GM11168 (cell line): ENCODE measurements around the gene RGMA.

Source experiments
- in situ Hi-C: fragments of 300-500 bp; cut with MboI; formaldehyde crosslinking; loops from one replicate; pipeline ENCODE4 v1.12.0; 2022; ENCODE audit warnings: low sequenced_read_pairs; ENCODE audit not compliant: unreplicated experiment

The RGMA gene

GRCh38 chr15:93024716-93025624 lies 64.0 kb downstream of the RGMA start:
- in situ Hi-C loops = no loop called here

- in situ Hi-C loops = no loop called here
Observed at GRCh38 chr15:93024293-93024692, 64.7 kb downstream of the RGMA start.

GRCh38 chr15:93020976-93021772 lies 67.8 kb downstream of the RGMA start:
- in situ Hi-C loops = no loop called here

- in situ Hi-C loops = no loop called here
Observed at GRCh38 chr15:93019971-93020370, 69.0 kb downstream of the RGMA start.

GRCh38 chr15:93019090-93019489 lies 69.9 kb downstream of the RGMA start:
- in situ Hi-C loops = no loop called here

- in situ Hi-C loops = no loop called here
Observed at GRCh38 chr15:93018574-93018973, 70.4 kb downstream of the RGMA start.

- in situ Hi-C loops = no loop called here
Observed at GRCh38 chr15:93017526-93017925, 71.5 kb downstream of the RGMA start.

GRCh38 chr15:93012786-93013185 lies 76.2 kb downstream of the RGMA start:
- in situ Hi-C loops = no loop called here

GRCh38 chr15:93007994-93008393 lies 81.0 kb downstream of the RGMA start:
- in situ Hi-C loops = no loop called here

GRCh38 chr15:93005133-93005532 lies 83.9 kb downstream of the RGMA start:
- in situ Hi-C loops = no loop called here

GRCh38 chr15:93001881-93002280 lies 87.1 kb downstream of the RGMA start:
- in situ Hi-C loops = no loop called here

- in situ Hi-C loops = no loop called here
Observed at GRCh38 chr15:93001156-93001555, 87.9 kb downstream of the RGMA start.

- in situ Hi-C loops = no loop called here
Observed at GRCh38 chr15:92997821-92998220, 91.2 kb downstream of the RGMA start.

- in situ Hi-C loops = no loop called here
Observed at GRCh38 chr15:92992720-92993119, 96.3 kb downstream of the RGMA start.

- in situ Hi-C loops = no loop called here
Observed at GRCh38 chr15:92990031-92990430, 99.0 kb downstream of the RGMA start.

GRCh38 chr15:92989470-92989869 lies 99.5 kb downstream of the RGMA start:
- in situ Hi-C loops = no loop called here
